ENCODE measurements around the gene HOXC6.

The HOXC6 gene

DNA sequence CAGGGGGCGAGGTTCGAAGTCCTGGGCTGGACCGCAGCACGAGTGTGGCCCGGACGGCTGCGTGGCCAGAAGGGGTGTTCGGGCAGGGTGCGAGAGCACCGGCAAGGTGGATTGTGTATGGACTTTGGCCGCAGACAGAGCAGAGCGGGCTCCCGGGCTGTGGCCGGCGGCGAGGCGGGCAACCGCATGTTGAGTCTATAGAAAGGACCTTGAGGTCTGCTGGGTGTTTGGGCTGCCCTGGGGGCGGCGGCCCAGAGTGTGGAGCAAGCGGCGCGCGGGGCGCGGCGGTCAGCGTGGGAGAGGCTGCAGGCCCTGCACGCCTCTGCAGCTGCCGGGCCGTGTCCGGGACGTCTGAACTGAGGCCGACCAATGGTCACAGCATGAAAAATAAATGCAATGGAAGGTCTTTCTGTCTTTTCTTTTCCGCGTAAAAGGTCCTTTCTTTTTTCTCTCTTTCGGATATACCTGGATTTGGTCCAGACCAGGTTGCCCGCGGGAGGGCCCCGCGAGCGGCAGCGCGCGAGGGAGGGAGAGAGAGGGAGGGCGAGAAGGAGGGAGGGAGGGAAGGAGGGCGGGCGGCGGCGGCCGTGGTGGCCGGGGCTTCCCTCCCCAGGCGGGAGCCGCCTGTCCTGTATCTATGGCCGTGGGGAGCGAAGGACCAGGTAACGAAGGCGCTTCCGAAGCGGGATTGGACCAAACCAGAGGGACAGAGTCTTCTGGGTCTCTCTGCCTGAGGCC is 33.8 kb upstream of the HOXC6 start:
- H3K18ac ChIP-seq (ENCODE audit: low read length): peak overlapping the region; percentile 29
- no peak overlapping the region for H2BK5ac ChIP-seq (ENCODE audit: low read length)
- H3K4ac ChIP-seq (ENCODE audit: low read length): no peak overlapping the region
- H3K9ac ChIP-seq (ENCODE audit: low read depth, low read length, poor library complexity): no peak overlapping the region
- no peak overlapping the region for H2AK5ac ChIP-seq (ENCODE audit: low read depth, low read length)
- H3K4me3 ChIP-seq (ENCODE audit: low read length in 2 of 2): no peak overlapping the region
- no peak overlapping the region for H2BK12ac ChIP-seq (ENCODE audit: low read length)
- H3K23ac ChIP-seq (ENCODE audit: low read depth, low read length, poor library complexity): peak overlapping the region; percentile 90
- H3K14ac ChIP-seq (ENCODE audit: low read length): no peak overlapping the region
- H3K9me3 ChIP-seq (replicated peaks in 1 of 2; ENCODE audit: control insufficient read depth in 2 of 2, insufficient read depth in 1 of 2, low read depth in 1 of 2, low read length in 2 of 2): peaks cover 0 to 4% of the 10 kb centered on the region in 2 donors
- no peaks in the 10 kb centered on the region for H3K79me1 ChIP-seq (ENCODE audit: low read depth, low read length)
- H2BK15ac ChIP-seq (ENCODE audit: low read length): no peak overlapping the region
- peak overlapping the region; percentile 90 for H2AFZ ChIP-seq (ENCODE audit: low read length)
- no peaks in the 10 kb centered on the region for H3K4me1 ChIP-seq (ENCODE audit: control insufficient read depth in 2 of 2, insufficient read depth in 1 of 2, low read depth in 1 of 2, low read length in 2 of 2)
- H3K36me3 ChIP-seq (replicated peaks in 1 of 2; ENCODE audit: control insufficient read depth in 2 of 2, insufficient read depth in 2 of 2, low read length in 2 of 2): no peaks in the 10 kb centered on the region
- H4K91ac ChIP-seq (ENCODE audit: low read depth, low read length, poor library complexity): no peak overlapping the region
- no peak overlapping the region for H3K4me2 ChIP-seq (ENCODE audit: insufficient read depth, low read length, poor library complexity, severe bottlenecking)
- H2BK120ac ChIP-seq (ENCODE audit: low read depth, low read length): no peak overlapping the region
- H3K27me3 ChIP-seq (ENCODE audit: control insufficient read depth in 3 of 3, insufficient read depth in 3 of 3, low read depth in 1 of 3, low read length in 3 of 3): peaks cover 82 to 100% (median 100%) of the 10 kb centered on the region in 3 experiments
- no peak overlapping the region for H3K27ac ChIP-seq (replicated peaks; ENCODE audit: low read length)
- no peak for DNase-seq (ENCODE audit: low spot score)
- no CpG with 5 or more reads among the region's 60 CpGs for WGBS, 2 donors (ENCODE audit: extremely low coverage in 2 of 2, insufficient read length in 2 of 2, insufficient replicate concordance in 1 of 2)
- H4K8ac ChIP-seq (ENCODE audit: low read depth, low read length): no peak overlapping the region

DNA sequence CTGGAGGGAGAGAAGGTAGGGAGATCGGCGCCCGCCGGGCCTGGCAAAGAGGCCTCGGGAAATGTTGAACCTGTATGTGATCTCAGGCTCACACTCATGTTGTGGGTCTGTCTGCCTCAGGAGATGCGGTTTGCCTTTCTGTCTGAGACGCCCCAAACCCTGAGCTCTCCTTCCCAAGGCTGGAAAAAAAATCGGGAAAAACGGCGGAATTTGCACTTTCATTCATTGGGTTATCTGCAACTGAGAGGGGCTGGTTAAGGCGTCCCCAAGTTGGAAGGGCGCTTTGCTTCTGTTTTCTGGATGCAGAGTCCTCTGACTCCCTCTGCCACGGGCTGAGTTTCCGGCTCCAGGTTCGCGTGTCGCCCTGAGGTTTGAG is 33.2 kb upstream of the HOXC6 start:
- H2AFZ ChIP-seq (ENCODE audit: low read length): peak overlapping the region; percentile 90
- no peak overlapping the region for H2BK120ac ChIP-seq (ENCODE audit: low read depth, low read length)
- H4K91ac ChIP-seq (ENCODE audit: low read depth, low read length, poor library complexity): no peak overlapping the region
- peaks cover 0 to 4% of the 10 kb centered on the region in 2 donors for H3K9me3 ChIP-seq (replicated peaks in 1 of 2; ENCODE audit: control insufficient read depth in 2 of 2, insufficient read depth in 1 of 2, low read depth in 1 of 2, low read length in 2 of 2)
- H3K9ac ChIP-seq (ENCODE audit: low read depth, low read length, poor library complexity): no peak overlapping the region
- no peaks in the 10 kb centered on the region for H3K36me3 ChIP-seq (replicated peaks in 1 of 2; ENCODE audit: control insufficient read depth in 2 of 2, insufficient read depth in 2 of 2, low read length in 2 of 2)
- H3K4ac ChIP-seq (ENCODE audit: low read length): no peak overlapping the region
- H3K4me3 ChIP-seq (ENCODE audit: low read length in 2 of 2): no peak overlapping the region
- no peak overlapping the region for H2BK12ac ChIP-seq (ENCODE audit: low read length)
- peaks cover 84 to 100% (median 100%) of the 10 kb centered on the region in 3 experiments for H3K27me3 ChIP-seq (ENCODE audit: control insufficient read depth in 3 of 3, insufficient read depth in 3 of 3, low read depth in 1 of 3, low read length in 3 of 3)
- no peak overlapping the region for H3K18ac ChIP-seq (ENCODE audit: low read length)
- H3K4me1 ChIP-seq (ENCODE audit: control insufficient read depth in 2 of 2, insufficient read depth in 1 of 2, low read depth in 1 of 2, low read length in 2 of 2): no peaks in the 10 kb centered on the region
- H2AK5ac ChIP-seq (ENCODE audit: low read depth, low read length): no peak overlapping the region
- no peak overlapping the region for H4K8ac ChIP-seq (ENCODE audit: low read depth, low read length)
- WGBS, 2 donors (ENCODE audit: extremely low coverage in 2 of 2, insufficient read length in 2 of 2, insufficient replicate concordance in 1 of 2): no CpG with 5 or more reads among the region's 17 CpGs
- H3K79me1 ChIP-seq (ENCODE audit: low read depth, low read length): no peaks in the 10 kb centered on the region
- H3K23ac ChIP-seq (ENCODE audit: low read depth, low read length, poor library complexity): peak overlapping the region; percentile 82
- H2BK15ac ChIP-seq (ENCODE audit: low read length): no peak overlapping the region
- no peak overlapping the region for H3K4me2 ChIP-seq (ENCODE audit: insufficient read depth, low read length, poor library complexity, severe bottlenecking)
- H2BK5ac ChIP-seq (ENCODE audit: low read length): no peak overlapping the region
- DNase-seq (ENCODE audit: low spot score): no peak
- H3K27ac ChIP-seq (replicated peaks; ENCODE audit: low read length): no peak overlapping the region
- no peak overlapping the region for H3K14ac ChIP-seq (ENCODE audit: low read length)

DNA sequence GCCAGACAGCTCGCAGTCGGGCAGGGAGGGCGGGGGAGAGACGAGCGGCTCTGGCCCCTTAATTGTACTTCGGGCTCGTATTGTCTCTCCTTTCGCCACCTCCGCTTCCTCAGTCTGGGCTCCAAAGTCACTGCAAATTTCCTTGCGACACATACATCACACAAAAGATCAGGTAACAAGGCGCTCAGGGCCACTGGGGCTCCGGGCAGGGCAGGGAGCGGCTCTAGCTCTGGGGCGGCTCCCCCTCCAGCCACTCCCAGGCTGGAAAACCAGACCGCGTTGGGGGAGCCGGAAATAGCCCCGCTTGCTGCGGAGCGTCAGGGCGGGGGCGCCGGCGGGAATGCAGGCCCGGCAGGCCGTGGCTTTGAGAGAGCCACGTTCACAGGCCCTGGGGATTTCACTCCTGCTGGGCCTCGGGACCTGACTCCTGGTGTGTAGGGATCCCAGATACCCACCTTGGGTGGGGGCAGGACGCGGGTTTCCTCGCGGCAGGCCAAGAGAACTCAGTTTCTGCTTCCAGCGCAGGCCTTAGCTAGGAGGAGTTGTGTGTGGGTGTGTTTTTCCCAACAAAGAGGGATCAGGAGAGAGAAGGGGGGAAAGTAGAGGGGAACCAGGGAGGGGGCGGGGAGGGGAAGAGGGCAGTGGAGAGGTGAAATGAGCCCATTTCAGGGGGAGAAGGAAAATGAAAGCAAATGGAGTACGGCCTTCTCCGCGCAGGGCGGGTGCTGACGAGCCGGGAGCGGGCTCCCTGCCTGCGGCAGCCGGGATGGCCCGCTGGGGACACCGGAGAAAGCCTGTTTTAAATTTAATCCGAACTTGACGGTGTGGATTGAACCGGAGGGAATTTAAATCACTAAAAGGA is 32.6 kb upstream of the HOXC6 start:
- H3K79me1 ChIP-seq (ENCODE audit: low read depth, low read length): no peaks in the 10 kb centered on the region
- no peak overlapping the region for H3K27ac ChIP-seq (replicated peaks; ENCODE audit: low read length)
- H3K4me1 ChIP-seq (ENCODE audit: control insufficient read depth in 2 of 2, insufficient read depth in 1 of 2, low read depth in 1 of 2, low read length in 2 of 2): no peaks in the 10 kb centered on the region
- H3K18ac ChIP-seq (ENCODE audit: low read length): no peak overlapping the region
- no peak overlapping the region for H3K4me2 ChIP-seq (ENCODE audit: insufficient read depth, low read length, poor library complexity, severe bottlenecking)
- no peak overlapping the region for H2AK5ac ChIP-seq (ENCODE audit: low read depth, low read length)
- peak overlapping the region; percentile 82 for H3K23ac ChIP-seq (ENCODE audit: low read depth, low read length, poor library complexity)
- no peaks in the 10 kb centered on the region for H3K36me3 ChIP-seq (replicated peaks in 1 of 2; ENCODE audit: control insufficient read depth in 2 of 2, insufficient read depth in 2 of 2, low read length in 2 of 2)
- no CpG with 5 or more reads among the region's 48 CpGs for WGBS, 2 donors (ENCODE audit: extremely low coverage in 2 of 2, insufficient read length in 2 of 2, insufficient replicate concordance in 1 of 2)
- H2BK5ac ChIP-seq (ENCODE audit: low read length): no peak overlapping the region
- H3K4me3 ChIP-seq (ENCODE audit: low read length in 2 of 2): peak overlapping the region in 1 of 2 donors; percentile 28
- no peak overlapping the region for H3K4ac ChIP-seq (ENCODE audit: low read length)
- no peak overlapping the region for H3K9ac ChIP-seq (ENCODE audit: low read depth, low read length, poor library complexity)
- H3K27me3 ChIP-seq (ENCODE audit: control insufficient read depth in 3 of 3, insufficient read depth in 3 of 3, low read depth in 1 of 3, low read length in 3 of 3): peaks cover 87 to 100% (median 100%) of the 10 kb centered on the region in 3 experiments
- peak overlapping the region; percentile 90 for H2AFZ ChIP-seq (ENCODE audit: low read length)
- H4K91ac ChIP-seq (ENCODE audit: low read depth, low read length, poor library complexity): no peak overlapping the region
- peaks cover 0 to 6% of the 10 kb centered on the region in 2 donors for H3K9me3 ChIP-seq (replicated peaks in 1 of 2; ENCODE audit: control insufficient read depth in 2 of 2, insufficient read depth in 1 of 2, low read depth in 1 of 2, low read length in 2 of 2)
- no peak overlapping the region for H2BK12ac ChIP-seq (ENCODE audit: low read length)
- H2BK15ac ChIP-seq (ENCODE audit: low read length): no peak overlapping the region
- no peak overlapping the region for H4K8ac ChIP-seq (ENCODE audit: low read depth, low read length)
- H2BK120ac ChIP-seq (ENCODE audit: low read depth, low read length): no peak overlapping the region
- H3K14ac ChIP-seq (ENCODE audit: low read length): no peak overlapping the region
- no peak for DNase-seq (ENCODE audit: low spot score)
